Esophagus muscularis mucosa (tissue), 4 donors: Measurements from ENCODE around the gene SPTLC3.

Source experiments
- EP300 ChIP-seq: sonication (generic); formaldehyde crosslinking; IDR thresholded peaks from one replicate; pipeline ENCODE4 v1.6.1; 2017; ENCODE audit warnings: antibody characterized with exemption
- POLR2A ChIP-seq: fragments of 450-650 bp; IDR thresholded peaks from one replicate; pipeline ENCODE4 v1.6.1; 2017; ENCODE audit warnings: antibody characterized with exemption, moderate library complexity, mild to moderate bottlenecking, low read depth
- POLR2AphosphoS5 ChIP-seq, 2 donors: sonication (generic); formaldehyde crosslinking; IDR thresholded peaks; one replicate each; pipeline ENCODE4 v1.6.1; 2017; ENCODE audit warnings: antibody characterized with exemption in 2 of 2
- TF ChIP-seq, protein P1 (sequence below), 3 experiments: fragments of 200-600 bp in 2 of 3; fragments of 450-650 bp in 1 of 3; sonication (generic) in 2 of 3; IDR thresholded peaks; one replicate each; pipeline ENCODE4 v1.5.1; 2017 to 2019; ENCODE audit warnings: antibody characterized with exemption in 3 of 3, mild to moderate bottlenecking in 2 of 3, moderate library complexity in 1 of 3

DNA sequence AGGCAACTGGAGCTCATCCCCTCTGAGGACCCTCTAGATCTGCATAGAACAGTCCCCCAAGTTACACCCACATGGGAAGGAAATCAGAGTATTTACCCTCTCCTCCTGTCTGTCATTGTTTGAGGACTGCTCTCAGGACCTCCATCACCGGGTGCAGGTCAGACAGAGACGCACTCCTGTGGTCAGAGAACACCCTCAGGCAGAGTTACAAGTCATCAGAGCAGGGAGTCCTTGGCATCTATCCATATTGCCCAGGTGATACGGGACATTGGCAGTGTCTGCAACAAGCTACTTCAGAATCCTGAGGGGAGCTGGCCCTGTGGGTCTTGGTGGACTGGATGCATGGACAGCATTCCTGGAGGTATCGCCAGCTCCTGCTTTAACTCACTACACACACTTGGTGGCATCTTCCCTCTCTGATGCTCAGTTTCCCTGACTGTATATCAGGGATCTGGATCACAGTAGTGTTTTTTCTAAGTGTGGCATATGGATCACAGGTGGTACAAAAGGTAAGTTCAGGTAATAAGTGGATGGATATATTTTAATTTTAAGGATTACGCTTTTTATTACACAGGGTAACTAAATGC is 197.2 kb downstream of the SPTLC3 start:
- TF ChIP-seq, protein P1, sequence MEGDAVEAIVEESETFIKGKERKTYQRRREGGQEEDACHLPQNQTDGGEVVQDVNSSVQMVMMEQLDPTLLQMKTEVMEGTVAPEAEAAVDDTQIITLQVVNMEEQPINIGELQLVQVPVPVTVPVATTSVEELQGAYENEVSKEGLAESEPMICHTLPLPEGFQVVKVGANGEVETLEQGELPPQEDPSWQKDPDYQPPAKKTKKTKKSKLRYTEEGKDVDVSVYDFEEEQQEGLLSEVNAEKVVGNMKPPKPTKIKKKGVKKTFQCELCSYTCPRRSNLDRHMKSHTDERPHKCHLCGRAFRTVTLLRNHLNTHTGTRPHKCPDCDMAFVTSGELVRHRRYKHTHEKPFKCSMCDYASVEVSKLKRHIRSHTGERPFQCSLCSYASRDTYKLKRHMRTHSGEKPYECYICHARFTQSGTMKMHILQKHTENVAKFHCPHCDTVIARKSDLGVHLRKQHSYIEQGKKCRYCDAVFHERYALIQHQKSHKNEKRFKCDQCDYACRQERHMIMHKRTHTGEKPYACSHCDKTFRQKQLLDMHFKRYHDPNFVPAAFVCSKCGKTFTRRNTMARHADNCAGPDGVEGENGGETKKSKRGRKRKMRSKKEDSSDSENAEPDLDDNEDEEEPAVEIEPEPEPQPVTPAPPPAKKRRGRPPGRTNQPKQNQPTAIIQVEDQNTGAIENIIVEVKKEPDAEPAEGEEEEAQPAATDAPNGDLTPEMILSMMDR (IDR thresholded peaks at IDR 0.05): no peak
- TF ChIP-seq POLR2A: no peak
- TF ChIP-seq EP300: no peak
- no peak for TF ChIP-seq POLR2AphosphoS5 (IDR thresholded peaks at IDR 0.05)
